HG03280 (cell line): ENCODE data around the gene KRTAP2-2.
"Not testable (repeated sequence)": the region's sequence is repeated elsewhere in the genome, so short reads cannot be mapped to it uniquely, and the experiment has no call there.

Source experiments
- ATAC-seq: cut with Tn5 transposase; IDR thresholded peaks from one replicate; pipeline ENCODE4 v1.9.1; 2021; ENCODE audit warnings: mild to moderate bottlenecking, moderate library complexity; ENCODE audit not compliant: unreplicated experiment

Gene KRTAP2-2

GRCh38 chr17:41055130-41055529, at the start of gene KRTAP2-2:
TSS of gene KRTAP2-2 (minus strand) at chr17:41055230. CDS start at chr17:41055211, 19 bp downstream.
- ATAC-seq: not testable (repeated sequence)

- not testable (repeated sequence) for ATAC-seq
Observed at GRCh38 chr17:41104386-41105038, 49.5 kb upstream of the KRTAP2-2 start.

- no peak for ATAC-seq
Observed at GRCh38 chr17:41103896-41104295, 48.9 kb upstream of the KRTAP2-2 start.

- no peak for ATAC-seq
Observed at GRCh38 chr17:41101586-41102259, 46.7 kb upstream of the KRTAP2-2 start, which contains the start of gene KRTAP4-16. TSS of gene KRTAP4-16 (minus strand) at chr17:41102209. CDS start at chr17:41102209, 0 bp downstream.

GRCh38 chr17:41099682-41100480, 44.9 kb upstream of the KRTAP2-2 start:
- not testable (repeated sequence) for ATAC-seq

GRCh38 chr17:41098481-41098880, 43.5 kb upstream of the KRTAP2-2 start:
- ATAC-seq: no peak

GRCh38 chr17:41098042-41098441, 43.0 kb upstream of the KRTAP2-2 start, which contains the start of gene KRTAP4-8:
TSS of gene KRTAP4-8 (minus strand) at chr17:41098142. CDS start at chr17:41098084, 58 bp downstream.
- no peak for ATAC-seq

GRCh38 chr17:41096055-41096454, 41.0 kb upstream of the KRTAP2-2 start:
- ATAC-seq: no peak

GRCh38 chr17:41088760-41089352, 33.8 kb upstream of the KRTAP2-2 start:
- ATAC-seq: not testable (repeated sequence)

GRCh38 chr17:41084100-41084856, 29.2 kb upstream of the KRTAP2-2 start, which contains the start of gene KRTAP4-7:
TSS of gene KRTAP4-7 (plus strand) at chr17:41084150. CDS start at chr17:41084207, 57 bp downstream.
- not testable (repeated sequence) for ATAC-seq

- not testable (repeated sequence) for ATAC-seq
Observed at GRCh38 chr17:41083427-41083826, 28.4 kb upstream of the KRTAP2-2 start.

- ATAC-seq: no peak
Observed at GRCh38 chr17:41082626-41083025, 27.6 kb upstream of the KRTAP2-2 start.

GRCh38 chr17:41076788-41077187, 21.8 kb upstream of the KRTAP2-2 start:
- ATAC-seq: no peak

- no peak for ATAC-seq
Observed at GRCh38 chr17:41073676-41074075, 18.6 kb upstream of the KRTAP2-2 start.

GRCh38 chr17:41071606-41072360, 16.8 kb upstream of the KRTAP2-2 start:
- no peak for ATAC-seq

- ATAC-seq: no peak
Observed at GRCh38 chr17:41069031-41069430, 14.0 kb upstream of the KRTAP2-2 start.

GRCh38 chr17:41067281-41067680, 12.3 kb upstream of the KRTAP2-2 start:
- ATAC-seq: no peak

GRCh38 chr17:41065829-41066624, 11.0 kb upstream of the KRTAP2-2 start, which contains the start of gene KRTAP2-4:
TSS of gene KRTAP2-4 (minus strand) at chr17:41065879. CDS start at chr17:41065845, 34 bp downstream.
- ATAC-seq: no peak
